ENCODE data around the gene TMCC3.
"Not testable (repeated sequence)": the region's sequence is repeated elsewhere in the genome, so short reads cannot be mapped to it uniquely, and the experiment has no call there.

The TMCC3 gene, protein sequence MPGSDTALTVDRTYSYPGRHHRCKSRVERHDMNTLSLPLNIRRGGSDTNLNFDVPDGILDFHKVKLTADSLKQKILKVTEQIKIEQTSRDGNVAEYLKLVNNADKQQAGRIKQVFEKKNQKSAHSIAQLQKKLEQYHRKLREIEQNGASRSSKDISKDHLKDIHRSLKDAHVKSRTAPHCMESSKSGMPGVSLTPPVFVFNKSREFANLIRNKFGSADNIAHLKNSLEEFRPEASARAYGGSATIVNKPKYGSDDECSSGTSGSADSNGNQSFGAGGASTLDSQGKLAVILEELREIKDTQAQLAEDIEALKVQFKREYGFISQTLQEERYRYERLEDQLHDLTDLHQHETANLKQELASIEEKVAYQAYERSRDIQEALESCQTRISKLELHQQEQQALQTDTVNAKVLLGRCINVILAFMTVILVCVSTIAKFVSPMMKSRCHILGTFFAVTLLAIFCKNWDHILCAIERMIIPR

GRCh38 chr12:94650143-94651056, at the start of gene TMCC3:
TSS of gene TMCC3 (minus strand) at chr12:94650557. CDS start at chr12:94650430, 127 bp downstream.
- no peak for DNase-seq (ENCODE audit: low read depth)

DNA sequence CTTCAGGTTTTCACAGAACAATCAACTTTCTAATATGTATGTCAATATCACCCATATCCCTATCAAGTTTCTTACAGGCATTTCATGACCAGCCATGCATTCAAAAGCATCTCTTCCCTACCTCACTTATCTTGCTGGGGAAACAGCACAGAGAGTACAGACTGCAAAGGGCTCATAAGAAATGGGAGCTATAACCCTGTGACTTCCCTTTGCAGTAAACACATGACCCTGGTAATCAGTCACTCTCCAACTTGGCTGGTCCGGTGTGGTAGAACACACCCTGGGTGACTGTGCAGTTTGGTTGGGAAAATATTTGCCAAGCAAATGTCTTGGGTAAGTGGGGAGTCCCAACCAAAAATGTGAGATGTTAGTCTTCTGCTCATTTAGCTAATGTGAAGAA, 49.4 kb upstream of the TMCC3 start:
- DNase-seq (ENCODE audit: low read depth): no peak

- no peak for DNase-seq (ENCODE audit: low read depth)
Observed at GRCh38 chr12:94698578-94698977, 48.2 kb upstream of the TMCC3 start.

DNA sequence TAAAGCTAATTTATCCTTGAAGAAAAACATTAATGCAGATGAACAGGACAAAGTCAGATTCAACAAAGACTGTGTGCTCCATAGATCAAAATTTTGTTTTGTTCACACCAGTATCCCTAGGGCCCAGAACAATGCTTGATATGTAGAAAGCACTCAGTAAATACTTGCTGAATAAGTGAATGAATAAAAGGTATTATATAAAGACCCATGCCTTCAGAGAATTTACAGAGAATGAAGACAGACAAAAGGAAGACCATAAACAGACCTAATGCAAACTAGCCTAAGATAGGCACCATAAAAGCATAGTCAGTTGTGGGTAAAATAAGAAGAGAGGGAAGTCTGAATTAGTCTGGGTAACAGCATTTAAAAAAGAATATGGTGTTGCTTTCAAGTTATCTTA, 47.3 kb upstream of the TMCC3 start:
- DNase-seq (ENCODE audit: low read depth): no peak

GRCh38 chr12:94694732-94695131, 44.4 kb upstream of the TMCC3 start:
- DNase-seq (ENCODE audit: low read depth): no peak

DNA sequence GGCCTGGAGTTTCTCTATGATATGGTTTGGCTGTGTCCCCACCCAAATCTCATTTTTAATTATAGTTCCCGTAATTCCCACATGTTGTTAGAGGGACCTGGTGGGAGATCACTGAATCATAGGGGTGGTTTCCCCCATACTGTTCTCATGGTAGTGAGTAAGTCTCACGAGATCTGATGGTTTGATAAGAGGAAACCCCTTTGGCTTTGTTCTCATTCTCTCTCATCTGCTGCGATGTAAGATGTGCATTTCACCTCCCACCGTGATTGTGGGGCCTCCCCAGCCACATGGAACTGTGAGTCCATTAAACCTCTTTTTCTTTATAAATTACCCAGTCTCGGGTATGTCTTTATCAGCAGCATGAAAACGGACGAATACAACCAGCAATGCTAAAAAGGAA, 42.5 kb upstream of the TMCC3 start:
- DNase-seq (ENCODE audit: low read depth): not testable (repeated sequence)

- DNase-seq (ENCODE audit: low read depth): no peak
Observed at GRCh38 chr12:94690198-94690771, 39.9 kb upstream of the TMCC3 start.

DNA sequence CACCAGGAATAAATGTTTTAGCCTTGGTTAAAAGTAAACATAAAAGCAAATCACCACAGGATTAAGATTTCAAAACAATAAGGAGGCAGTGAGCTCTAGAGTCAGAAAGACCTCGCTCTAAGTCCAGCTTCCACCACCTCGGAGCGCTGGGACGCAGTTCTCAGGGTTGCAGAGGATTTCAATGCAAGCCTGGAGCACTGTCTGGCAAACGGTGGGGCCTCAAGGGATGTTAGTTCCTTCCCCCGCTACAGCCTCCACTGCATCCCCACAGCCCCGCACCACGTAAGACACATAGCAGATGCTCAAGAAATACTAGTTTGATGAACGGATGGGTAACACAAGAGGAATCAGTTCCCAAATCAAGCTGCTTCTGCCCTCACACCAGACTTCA, 39.3 kb upstream of the TMCC3 start:
- DNase-seq (ENCODE audit: low read depth): no peak

DNA sequence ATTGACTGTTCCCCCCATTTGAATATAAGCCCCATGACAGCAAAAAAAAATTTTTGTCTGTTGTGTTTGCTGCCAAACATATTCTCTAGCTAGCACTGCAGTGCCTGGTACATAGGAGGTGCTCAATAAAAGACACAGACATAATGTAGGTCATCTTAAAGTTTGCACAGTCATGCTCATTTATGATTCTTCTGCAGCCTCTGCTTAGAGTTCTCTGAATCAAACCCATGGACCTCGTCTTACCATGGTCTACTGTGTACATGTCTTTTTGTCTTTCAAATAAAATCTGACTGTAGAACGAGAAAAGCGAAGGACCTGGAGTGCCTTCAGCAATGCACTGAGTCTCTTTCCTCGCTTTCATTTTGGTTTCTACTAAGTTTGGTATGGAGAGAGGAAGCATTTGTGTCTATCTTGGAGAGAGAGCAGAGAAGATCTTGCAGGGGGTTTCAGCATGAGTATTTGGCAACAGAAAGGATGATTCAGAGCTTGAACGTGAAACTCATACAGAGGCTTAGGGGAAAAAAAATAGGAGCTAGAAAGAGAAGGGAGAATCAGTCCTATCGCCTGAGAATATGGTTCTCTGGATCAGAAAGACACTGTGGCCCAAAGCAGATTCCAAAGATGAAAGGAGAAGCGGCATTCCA, 38.8 kb upstream of the TMCC3 start:
- no peak for DNase-seq (ENCODE audit: low read depth)

GRCh38 chr12:94687891-94688290, 37.5 kb upstream of the TMCC3 start:
- DNase-seq (ENCODE audit: low read depth): no peak

DNA sequence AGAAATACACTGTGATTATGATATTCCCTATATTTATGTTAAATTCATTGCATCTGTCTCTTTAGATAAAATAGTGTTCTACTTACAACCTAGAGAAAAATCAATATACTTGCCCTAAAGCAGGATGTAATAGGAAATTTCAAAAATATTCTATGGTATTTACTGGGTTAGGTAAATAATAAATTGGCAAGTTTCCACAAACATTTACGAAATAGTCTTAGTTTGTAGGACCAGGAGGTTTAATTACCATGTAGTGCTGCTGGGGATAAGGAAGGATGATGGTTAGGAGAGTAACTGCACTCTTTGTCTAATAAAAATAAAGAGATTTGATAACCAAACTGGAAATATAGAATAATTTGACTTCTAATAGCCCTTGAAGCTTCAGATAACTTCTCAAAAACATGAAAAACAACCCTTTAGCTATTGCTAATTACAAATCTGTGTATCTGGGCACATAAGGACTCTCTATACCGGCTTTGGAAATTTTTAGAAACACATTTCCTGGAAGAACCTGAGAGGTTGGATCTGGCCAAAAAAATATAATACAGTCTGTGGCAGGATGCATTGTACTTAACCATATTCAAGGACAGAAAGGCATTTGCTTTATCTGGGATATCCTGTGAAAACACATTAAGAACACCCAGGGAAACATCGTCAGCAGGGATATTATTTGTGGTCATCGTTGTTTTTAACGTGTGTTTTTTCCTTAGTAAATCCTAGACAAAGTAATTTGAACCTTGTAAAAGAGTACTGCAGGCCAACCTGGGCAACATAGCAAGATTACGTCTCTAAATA, 36.7 kb upstream of the TMCC3 start:
- DNase-seq (ENCODE audit: low read depth): no peak

DNA sequence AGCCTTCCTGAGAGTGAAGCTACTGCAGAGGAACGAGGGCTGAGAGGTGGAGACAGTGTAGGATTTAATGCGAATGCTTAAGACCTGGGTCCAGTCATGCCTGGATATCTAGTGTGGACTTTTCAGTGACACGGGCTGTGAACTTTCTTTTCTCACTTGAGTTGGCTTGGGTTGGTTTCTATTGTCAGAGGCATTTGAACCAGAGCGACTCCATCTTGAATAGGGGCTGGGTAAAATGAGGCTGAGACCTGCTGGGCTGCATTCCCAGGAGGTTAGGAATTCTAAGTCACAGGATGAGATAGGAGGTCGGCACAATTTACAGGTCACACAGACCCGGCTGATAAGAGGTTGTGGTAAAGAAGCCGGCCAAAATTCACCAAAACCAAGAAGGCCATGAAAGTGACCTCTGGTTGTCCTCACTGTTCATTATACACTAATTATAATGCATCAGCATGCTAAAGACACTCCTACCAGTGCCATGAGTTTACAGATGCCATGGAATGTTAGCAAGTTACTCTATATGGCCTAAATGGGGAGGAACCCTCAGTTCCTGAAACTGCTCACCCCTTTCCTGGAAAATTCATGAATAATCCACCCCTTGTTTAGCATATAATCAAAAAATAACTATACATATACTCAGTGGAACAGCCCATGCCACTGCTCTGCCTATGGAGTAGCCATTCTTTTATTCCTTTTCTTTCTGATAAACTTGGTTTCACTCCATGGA, 34.2 kb upstream of the TMCC3 start:
- no peak for DNase-seq (ENCODE audit: low read depth)

- no peak for DNase-seq (ENCODE audit: low read depth)
Observed at GRCh38 chr12:94679554-94680195, 29.3 kb upstream of the TMCC3 start.

- DNase-seq (ENCODE audit: low read depth): no peak
Observed at GRCh38 chr12:94678849-94679248, 28.5 kb upstream of the TMCC3 start.

DNA sequence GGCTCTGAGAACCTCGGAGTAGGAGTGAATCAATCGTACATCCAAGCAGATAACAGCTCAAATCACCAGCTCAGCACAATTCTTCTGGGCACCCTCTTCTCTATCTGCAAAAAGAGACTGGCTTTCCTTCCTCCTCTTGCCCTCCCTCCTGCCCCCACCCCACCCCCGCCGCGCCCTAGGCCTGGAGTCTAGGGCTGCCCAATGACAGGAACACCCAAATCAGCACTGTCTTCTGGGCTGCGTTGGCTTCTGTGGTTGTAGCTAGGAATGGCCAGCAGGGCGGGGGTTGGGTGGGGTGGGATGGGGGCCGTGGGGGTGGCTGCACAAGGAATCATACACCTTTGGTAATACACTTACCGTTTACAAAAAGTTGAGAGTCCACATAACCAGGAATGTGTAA, 28.0 kb upstream of the TMCC3 start:
- no peak for DNase-seq (ENCODE audit: low read depth)

- no peak for DNase-seq (ENCODE audit: low read depth)
Observed at GRCh38 chr12:94677778-94678177, 27.4 kb upstream of the TMCC3 start.

GRCh38 chr12:94676922-94677321, 26.6 kb upstream of the TMCC3 start:
- DNase-seq (ENCODE audit: low read depth): no peak

- DNase-seq (ENCODE audit: low read depth): no peak
Observed at GRCh38 chr12:94676031-94676641, 25.8 kb upstream of the TMCC3 start.

- no peak for DNase-seq (ENCODE audit: low read depth)
Observed at GRCh38 chr12:94674835-94675234, 24.5 kb upstream of the TMCC3 start.

GRCh38 chr12:94674051-94674451, 23.7 kb upstream of the TMCC3 start:
- DNase-seq (ENCODE audit: low read depth): no peak

All from non-pigmented ciliary epithelial cell (primary cell).